Neutrophil (primary cell): ENCODE data around the gene GALNT10.

Experiments
- H3K27ac ChIP-seq: fragments of 200-600 bp; sonication (generic); 2 replicates; pipeline ENCODE4 v1.5.1; 2016; ENCODE audit warnings: mild to moderate bottlenecking, moderate library complexity
- H3K27me3 ChIP-seq: fragments of 200-600 bp; sonication (generic); 2 replicates; pipeline ENCODE4 v1.6.0; 2016; ENCODE audit warnings: mild to moderate bottlenecking
- H3K36me3 ChIP-seq: fragments of 200-600 bp; sonication (generic); 2 replicates; pipeline ENCODE4 v1.5.1; 2017
- H3K4me1 ChIP-seq, 2 experiments: fragments of 200-600 bp in 1 of 2; sonication (generic) in 1 of 2; 1 replicate in 1 of 2; 2 replicates in 1 of 2; pipeline versions ENCODE4 v1.5.1 to v1.6.1; 2013 to 2016; ENCODE audit warnings: low read depth in 1 of 2, low read length in 1 of 2, mild to moderate bottlenecking in 1 of 2, moderate library complexity in 1 of 2; ENCODE audit not compliant: control insufficient read depth in 1 of 2, insufficient read depth in 1 of 2
- H3K4me3 ChIP-seq, 2 experiments: fragments of 200-600 bp in 1 of 2; sonication (generic) in 1 of 2; 1 replicate in 1 of 2; 2 replicates in 1 of 2; pipeline ENCODE4 v1.5.1; 2013 to 2016; ENCODE audit warnings: low read depth in 1 of 2, low read length in 1 of 2, mild to moderate bottlenecking in 1 of 2, moderate library complexity in 1 of 2
- H3K9me3 ChIP-seq: fragments of 200-600 bp; sonication (generic); 2 replicates; pipeline ENCODE4 v1.5.1; 2016
- CTCF ChIP-seq: fragments of 200-600 bp; sonication (generic); IDR thresholded peaks from 2 replicates; pipeline ENCODE4 v1.5.1; 2016; ENCODE audit warnings: antibody characterized with exemption

Gene GALNT10

DNA sequence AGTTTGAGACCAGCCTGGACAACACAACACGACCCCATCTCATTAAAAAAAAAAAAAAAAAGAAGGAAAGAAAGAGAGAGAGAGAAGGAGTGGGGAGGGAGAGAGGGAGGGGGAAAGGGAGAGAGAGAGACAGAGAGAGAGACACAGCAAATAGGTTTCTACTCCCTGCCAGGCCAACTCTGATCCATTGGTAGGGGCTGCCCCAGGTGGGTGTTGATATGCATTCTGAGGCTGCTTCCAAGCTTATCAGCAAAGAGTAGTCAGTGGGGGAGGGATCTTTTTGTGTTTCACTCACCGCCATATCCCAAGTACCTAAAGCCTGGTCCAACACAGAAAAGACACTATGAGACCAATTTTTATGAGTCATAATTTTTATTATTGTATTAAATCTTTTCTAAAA lies 198.3 kb downstream of the GALNT10 start:
- H3K4me3 ChIP-seq = no peak overlapping the region
- H3K36me3 ChIP-seq = peaks cover 63% of the 10 kb centered on the region
- H3K27ac ChIP-seq = no peak overlapping the region
- TF ChIP-seq CTCF = no peak
- H3K9me3 ChIP-seq = no peaks in the 10 kb centered on the region
- no peaks in the 10 kb centered on the region for H3K4me1 ChIP-seq
- H3K27me3 ChIP-seq = no peaks in the 10 kb centered on the region

DNA sequence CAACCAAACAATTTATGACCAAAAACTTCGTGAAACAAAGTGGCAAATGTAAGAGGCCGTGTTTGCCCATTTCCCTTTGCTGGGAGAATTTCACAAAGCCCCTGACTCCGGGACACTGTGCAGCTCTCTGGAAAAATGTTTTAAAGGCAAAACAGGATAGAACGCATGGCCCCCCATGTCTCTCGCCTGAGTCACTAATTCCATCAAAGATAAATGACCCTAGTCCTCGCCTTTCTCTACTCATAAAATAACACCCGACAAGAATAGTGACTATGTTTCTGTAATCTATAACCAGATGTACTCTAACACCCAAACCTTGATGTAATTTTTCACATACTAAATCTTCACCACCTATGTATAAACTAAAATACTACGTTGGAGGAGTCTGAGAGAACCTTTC lies 199.6 kb downstream of the GALNT10 start:
- no peak overlapping the region for H3K27ac ChIP-seq
- no peaks in the 10 kb centered on the region for H3K27me3 ChIP-seq
- no peaks in the 10 kb centered on the region for H3K4me1 ChIP-seq
- H3K36me3 ChIP-seq = peaks cover 72% of the 10 kb centered on the region
- H3K4me3 ChIP-seq = no peak overlapping the region
- no peak for TF ChIP-seq CTCF
- no peaks in the 10 kb centered on the region for H3K9me3 ChIP-seq

- peaks cover 70% of the 10 kb centered on the region for H3K36me3 ChIP-seq
- no peak for TF ChIP-seq CTCF
- H3K27ac ChIP-seq = no peak overlapping the region
- no peaks in the 10 kb centered on the region for H3K9me3 ChIP-seq
- no peaks in the 10 kb centered on the region for H3K4me1 ChIP-seq
- no peaks in the 10 kb centered on the region for H3K27me3 ChIP-seq
- no peak overlapping the region for H3K4me3 ChIP-seq
Observed at GRCh38 chr5:154390746-154391359, 200.3 kb downstream of the GALNT10 start.

- Histone ChIP-seq H3K4me3 (no peak overlapping the region), H3K9me3 (no peaks in the 10 kb centered on the region), H3K27me3 (no peaks in the 10 kb centered on the region), H3K4me1 (no peaks in the 10 kb centered on the region), H3K27ac (no peak overlapping the region), H3K36me3 (peaks cover 62% of the 10 kb centered on the region)
- no peak for TF ChIP-seq CTCF
Observed at GRCh38 chr5:154391788-154392187, 201.3 kb downstream of the GALNT10 start.

GRCh38 chr5:154393850-154394249 lies 203.3 kb downstream of the GALNT10 start:
- no peak for TF ChIP-seq CTCF
- Histone ChIP-seq H3K27me3 (no peaks in the 10 kb centered on the region), H3K9me3 (no peaks in the 10 kb centered on the region), H3K27ac (no peak overlapping the region), H3K36me3 (peaks cover 53% of the 10 kb centered on the region), H3K4me3 (no peak overlapping the region), H3K4me1 (no peaks in the 10 kb centered on the region)

- Histone ChIP-seq H3K27ac (no peak overlapping the region), H3K36me3 (peaks cover 57% of the 10 kb centered on the region), H3K4me1 (no peaks in the 10 kb centered on the region), H3K9me3 (no peaks in the 10 kb centered on the region), H3K4me3 (no peak overlapping the region), H3K27me3 (no peaks in the 10 kb centered on the region)
- no peak for TF ChIP-seq CTCF
Observed at GRCh38 chr5:154394307-154394706, 203.8 kb downstream of the GALNT10 start.
